Naive thymus-derived CD4-positive, alpha-beta T cell (primary cell): Measurements from ENCODE around the gene ALG10B. TPM values are rescaled to one million over a fixed set of nuclear protein-coding genes. Genes with fewer than 3 reads are reported as not detected.
A peak's percentile ranks its signal among the peaks of the same experiment; 100 is the strongest.

Source experiments
- ATAC-seq: fragments of 150-1000 bp; cut with Tn5 transposase; 2 replicates; pipeline ENCODE4 v1.10.0; 2021; ENCODE audit warnings: mild to moderate bottlenecking, moderate library complexity
- CTCF ChIA-PET: fragments of 350-600 bp; sonication (Branson Sonifier 250); formaldehyde crosslinking; loops from one replicate; lab custom pipeline; 2021; ENCODE audit warnings: antibody characterized with exemption; lab: Charles Lee
- POLR2A ChIA-PET: fragments of 350-600 bp; sonication (Branson Sonifier 250); formaldehyde crosslinking; loops from one replicate; lab custom pipeline; 2021; ENCODE audit warnings: antibody characterized with exemption, inconsistent platforms; lab: Charles Lee
- DNase-seq, 9 donors: peaks; one replicate each; pipeline versions ENCODE4 v3.0.0 to v3.0.0-alpha.2; 2020 to 2022; ENCODE audit warnings: mixed read lengths in 1 of 9
- H3K27ac ChIP-seq: one replicate; pipeline ENCODE4 v1.7.0; 2013; ENCODE audit warnings: mild to moderate bottlenecking, low read depth, low read length, moderate library complexity
- H3K27me3 ChIP-seq, 2 donors: one replicate each; pipeline ENCODE4 v1.7.0; 2013; ENCODE audit warnings: low read length in 2 of 2, mild to moderate bottlenecking in 2 of 2, moderate library complexity in 2 of 2; ENCODE audit not compliant: control insufficient read depth in 2 of 2, insufficient read depth in 2 of 2
- H3K36me3 ChIP-seq, 3 experiments: 1 replicate in 2 of 3; 2 replicates in 1 of 3; pipeline ENCODE4 v1.7.0; 2013; ENCODE audit warnings: low read length in 3 of 3, mild to moderate bottlenecking in 3 of 3, moderate library complexity in 1 of 3; ENCODE audit not compliant: insufficient read depth in 3 of 3, control insufficient read depth in 2 of 3
- H3K4me1 ChIP-seq, 2 donors: one replicate each; pipeline ENCODE4 v1.7.0; 2013; ENCODE audit warnings: low read length in 2 of 2, mild to moderate bottlenecking in 2 of 2, moderate library complexity in 1 of 2; ENCODE audit not compliant: control insufficient read depth in 2 of 2, insufficient read depth in 2 of 2
- H3K4me3 ChIP-seq: 2 replicates; pipeline ENCODE4 v1.7.0; 2013; ENCODE audit warnings: mild to moderate bottlenecking, low read length
- H3K9me3 ChIP-seq, 3 experiments: 1 replicate in 2 of 3; 2 replicates in 1 of 3; pipeline ENCODE4 v1.7.0; 2013; ENCODE audit warnings: low read length in 3 of 3; ENCODE audit not compliant: control insufficient read depth in 2 of 3
- H3K27ac Mint-ChIP-seq, 9 donors: one replicate each; pipeline ENCODE4 v1.8.0; 2020 to 2022; ENCODE audit warnings: mixed read lengths in 9 of 9, mild to moderate bottlenecking in 8 of 9, moderate library complexity in 5 of 9, inconsistent platforms in 2 of 9
- H3K27me3 Mint-ChIP-seq, 5 donors: one replicate each; pipeline ENCODE4 v1.8.0; 2021 to 2022; ENCODE audit warnings: mixed read lengths in 5 of 5, mild to moderate bottlenecking in 1 of 5
- H3K36me3 Mint-ChIP-seq, 5 donors: one replicate each; pipeline ENCODE4 v1.8.0; 2020 to 2022; ENCODE audit warnings: mixed read lengths in 5 of 5, mild to moderate bottlenecking in 3 of 5, inconsistent platforms in 1 of 5
- H3K4me1 Mint-ChIP-seq, 7 donors: one replicate each; pipeline ENCODE4 v1.8.0; 2020 to 2022; ENCODE audit warnings: mixed read lengths in 7 of 7, mild to moderate bottlenecking in 3 of 7, inconsistent platforms in 1 of 7
- H3K4me3 Mint-ChIP-seq, 10 donors: one replicate each; pipeline ENCODE4 v1.8.0; 2020 to 2022; ENCODE audit warnings: mild to moderate bottlenecking in 10 of 10, mixed read lengths in 10 of 10, moderate library complexity in 6 of 10, inconsistent platforms in 2 of 10
- H3K9me3 Mint-ChIP-seq, 11 donors: one replicate each; pipeline ENCODE4 v1.8.0; 2020 to 2022; ENCODE audit warnings: mixed read lengths in 11 of 11, mild to moderate bottlenecking in 4 of 11, inconsistent platforms in 1 of 11, moderate library complexity in 1 of 11
- intact Hi-C, 2 donors: fragments of 100-400 bp; cut with micrococcal nuclease; formaldehyde crosslinking; loops; one replicate each; pipeline ENCODE4 v1.15.1; 2023
- polyA plus RNA-seq, 2 donors: library from polyadenylated mRNA; unstranded; fragments of 300-500 nt; fragmentation: Illumina TruSeq; gene quantifications; one replicate each; pipeline ENCODE4 v1.2.3, GENCODE V29; 2021
- total RNA-seq, 6 experiments: library from RNA in 5 of 6; stranded (reverse) in 5 of 6; gene quantifications; 1 replicate in 5 of 6; 2 replicates in 1 of 6; pipeline ENCODE4 v1.2.3 and lab custom pipeline; 2021 to 2026

The ALG10B gene, protein sequence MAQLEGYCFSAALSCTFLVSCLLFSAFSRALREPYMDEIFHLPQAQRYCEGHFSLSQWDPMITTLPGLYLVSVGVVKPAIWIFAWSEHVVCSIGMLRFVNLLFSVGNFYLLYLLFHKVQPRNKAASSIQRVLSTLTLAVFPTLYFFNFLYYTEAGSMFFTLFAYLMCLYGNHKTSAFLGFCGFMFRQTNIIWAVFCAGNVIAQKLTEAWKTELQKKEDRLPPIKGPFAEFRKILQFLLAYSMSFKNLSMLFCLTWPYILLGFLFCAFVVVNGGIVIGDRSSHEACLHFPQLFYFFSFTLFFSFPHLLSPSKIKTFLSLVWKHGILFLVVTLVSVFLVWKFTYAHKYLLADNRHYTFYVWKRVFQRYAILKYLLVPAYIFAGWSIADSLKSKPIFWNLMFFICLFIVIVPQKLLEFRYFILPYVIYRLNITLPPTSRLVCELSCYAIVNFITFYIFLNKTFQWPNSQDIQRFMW
- 10 to 100 TPM; 10.5 to 17.1 (median 12.0) TPM for total RNA-seq
- polyA plus RNA-seq, result 1 to 10 TPM in 1 of 2 donors, under 1 TPM in 1; 0.29 to 1.1 TPM
- total RNA-seq (lab: John Stamatoyannopoulos, UW), result 11.7 reads per million, percentile 39 among the genes with 10 or more reads in this experiment

- no peaks in the 10 kb centered on the region for H3K9me3 ChIP-seq
- H3K27me3 Mint-ChIP-seq, result peaks cover 0 to 9% (median 0%) of the 10 kb centered on the region in 5 donors
- H3K27ac ChIP-seq, result peak within 1 kb of the TSS; percentile 75
- no peaks in the 10 kb centered on the region for H3K36me3 ChIP-seq
- peak; percentile 99 for ATAC-seq
- intact Hi-C loops, result loop anchor here (1.0 to 10.0 kb wide), 9 partner anchors 12 to 1790 kb away; partner anchors contain the start of genes CPNE8 (in 2 of the 2), KIF21A (in 2 of the 2) and SLC2A13 (in 2 of the 2)
- no peaks in the 10 kb centered on the region for H3K27me3 ChIP-seq
- H3K4me3 Mint-ChIP-seq, result peak within 1 kb of the TSS; percentile 92 to 98 (median 94)
- H3K4me3 ChIP-seq, result peak within 1 kb of the TSS; percentile 95
- peak; percentile 86 to 96 (median 94) for DNase-seq
- peaks cover 0 to 13% of the 10 kb centered on the region in 2 donors for H3K4me1 ChIP-seq
- ChIA-PET POLR2A (interaction anchor here (1.1 kb wide), 1 partner anchor 1127 kb away, joined by 6 read pairs; the partner anchor contains the start of gene KIF21A), CTCF (interaction anchor here (0.6 to 0.7 kb wide), 2 partner anchors 174 to 602 kb away, joined by 3 read pairs; no protein-coding TSS in a partner anchor)
- H3K36me3 Mint-ChIP-seq, result peaks cover 4 to 14% (median 5%) of the 10 kb centered on the region in 5 donors
- H3K27ac Mint-ChIP-seq, result peak within 1 kb of the TSS; percentile 96 to 99 (median 97)
- peaks cover 0 to 2% (median 0%) of the 10 kb centered on the region in 11 donors for H3K9me3 Mint-ChIP-seq
- peaks cover 5 to 44% (median 35%) of the 10 kb centered on the region in 7 donors for H3K4me1 Mint-ChIP-seq
These were observed at the start of gene ALG10B for GRCh38 chr12:38316391-38317129. Gene ALG10B (plus strand): TSS chr12:38316774. CDS start chr12:38316894, 120 bp downstream.

DNA sequence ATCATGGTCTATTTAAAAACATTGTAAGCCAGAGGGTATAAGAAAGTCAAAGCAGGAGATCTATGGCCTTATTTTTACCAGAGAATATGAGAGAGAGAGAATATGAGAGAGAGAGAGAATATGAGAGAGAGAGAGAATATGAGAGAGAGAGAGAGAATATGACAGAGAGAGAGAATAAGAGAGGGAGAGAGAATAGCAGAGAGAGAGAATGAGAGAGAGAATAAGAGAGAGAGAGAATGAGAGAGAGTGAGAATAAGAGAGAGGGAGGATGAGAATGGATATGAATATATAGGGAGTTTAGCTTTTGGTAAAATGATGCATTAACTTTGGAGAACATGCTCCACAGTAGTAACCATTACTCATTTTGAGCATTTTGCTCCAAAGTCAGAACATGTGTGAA is 48.0 kb upstream of the ALG10B start:
- no peak overlapping the region for H3K27ac Mint-ChIP-seq
- Histone ChIP-seq H3K27me3 (no peaks in the 10 kb centered on the region), H3K36me3 (no peaks in the 10 kb centered on the region), H3K4me3 (no peak overlapping the region), H3K4me1 (no peaks in the 10 kb centered on the region), H3K9me3 (no peaks in the 10 kb centered on the region), H3K27ac (no peak overlapping the region)
- intact Hi-C loops, result no loop called here
- peaks cover 0 to 14% (median 4%) of the 10 kb centered on the region in 5 donors for H3K27me3 Mint-ChIP-seq
- DNase-seq, result no peak
- ChIA-PET POLR2A (no interaction called here), CTCF (no interaction called here)
- H3K9me3 Mint-ChIP-seq, result peaks cover 0 to 9% (median 3%) of the 10 kb centered on the region in 11 donors
- H3K36me3 Mint-ChIP-seq, result no peaks in the 10 kb centered on the region
- no peaks in the 10 kb centered on the region for H3K4me1 Mint-ChIP-seq
- H3K4me3 Mint-ChIP-seq, result no peak overlapping the region
- ATAC-seq, result no peak

GRCh38 chr12:38269897-38270296 is 46.7 kb upstream of the ALG10B start:
- Histone ChIP-seq H3K4me3 (no peak overlapping the region), H3K27ac (no peak overlapping the region), H3K27me3 (no peaks in the 10 kb centered on the region), H3K4me1 (no peaks in the 10 kb centered on the region), H3K36me3 (no peaks in the 10 kb centered on the region), H3K9me3 (no peaks in the 10 kb centered on the region)
- CTCF ChIA-PET, result no interaction called here
- H3K27ac Mint-ChIP-seq, result no peak overlapping the region
- no peak for DNase-seq
- ATAC-seq, result no peak
- POLR2A ChIA-PET, result interaction anchor here (0.7 kb wide), 1 partner anchor 310 kb away, joined by 4 read pairs; no protein-coding TSS in a partner anchor
- H3K4me3 Mint-ChIP-seq, result no peak overlapping the region
- peaks cover 0 to 14% (median 4%) of the 10 kb centered on the region in 5 donors for H3K27me3 Mint-ChIP-seq
- intact Hi-C loops, result no loop called here
- peaks cover 0 to 9% (median 3%) of the 10 kb centered on the region in 11 donors for H3K9me3 Mint-ChIP-seq
- H3K36me3 Mint-ChIP-seq, result no peaks in the 10 kb centered on the region
- no peaks in the 10 kb centered on the region for H3K4me1 Mint-ChIP-seq

GRCh38 chr12:38279756-38280155 is 36.8 kb upstream of the ALG10B start:
- no peak overlapping the region for H3K4me3 ChIP-seq
- H3K4me1 Mint-ChIP-seq, result no peaks in the 10 kb centered on the region
- no peak for ATAC-seq
- H3K9me3 Mint-ChIP-seq, result peaks cover 0 to 9% (median 0%) of the 10 kb centered on the region in 11 donors
- POLR2A ChIA-PET, result no interaction called here
- H3K27me3 ChIP-seq, result no peaks in the 10 kb centered on the region
- no peaks in the 10 kb centered on the region for H3K36me3 Mint-ChIP-seq
- peaks cover 0 to 19% (median 0%) of the 10 kb centered on the region in 5 donors for H3K27me3 Mint-ChIP-seq
- intact Hi-C loops, result no loop called here
- no peaks in the 10 kb centered on the region for H3K36me3 ChIP-seq
- no peak overlapping the region for H3K4me3 Mint-ChIP-seq
- H3K9me3 ChIP-seq, result no peaks in the 10 kb centered on the region
- no peak overlapping the region for H3K27ac Mint-ChIP-seq
- no peak overlapping the region for H3K27ac ChIP-seq
- CTCF ChIA-PET, result no interaction called here
- no peaks in the 10 kb centered on the region for H3K4me1 ChIP-seq
- no peak for DNase-seq

- no peak overlapping the region for H3K4me3 Mint-ChIP-seq
- intact Hi-C loops, result no loop called here
- no peak overlapping the region for H3K27ac Mint-ChIP-seq
- Histone ChIP-seq H3K27ac (no peak overlapping the region), H3K27me3 (no peaks in the 10 kb centered on the region), H3K36me3 (no peaks in the 10 kb centered on the region), H3K4me3 (no peak overlapping the region), H3K4me1 (no peaks in the 10 kb centered on the region), H3K9me3 (no peaks in the 10 kb centered on the region)
- ChIA-PET POLR2A (no interaction called here), CTCF (no interaction called here)
- H3K36me3 Mint-ChIP-seq, result no peaks in the 10 kb centered on the region
- DNase-seq (no peak), ATAC-seq (no peak)
- peaks cover 0 to 19% (median 0%) of the 10 kb centered on the region in 5 donors for H3K27me3 Mint-ChIP-seq
- peaks cover 0 to 3% (median 0%) of the 10 kb centered on the region in 11 donors for H3K9me3 Mint-ChIP-seq
- H3K4me1 Mint-ChIP-seq, result no peaks in the 10 kb centered on the region
These were observed 33.7 kb upstream of the ALG10B start for GRCh38 chr12:38282886-38283285.

DNA sequence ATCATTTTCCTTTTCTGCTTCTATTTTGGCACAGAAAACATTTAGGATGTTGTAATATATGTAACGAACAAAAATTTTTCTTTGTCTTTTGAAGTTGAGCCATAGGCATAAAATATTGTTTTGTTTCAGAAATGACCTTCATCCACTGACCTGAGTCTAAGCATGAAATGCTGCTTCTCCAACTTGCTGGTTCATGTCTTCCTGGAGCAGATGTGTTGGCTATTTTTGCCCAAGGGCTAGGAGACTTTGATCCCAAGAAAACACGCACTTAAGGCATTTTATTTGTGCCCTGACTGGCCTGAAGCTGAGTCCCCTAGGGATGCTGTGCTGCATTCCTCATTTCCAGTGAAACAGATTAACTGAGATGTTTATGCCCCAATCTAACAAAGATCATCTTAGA is 27.2 kb upstream of the ALG10B start:
- Histone ChIP-seq H3K4me3 (no peak overlapping the region), H3K27me3 (no peaks in the 10 kb centered on the region), H3K27ac (no peak overlapping the region), H3K36me3 (no peaks in the 10 kb centered on the region), H3K9me3 (no peaks in the 10 kb centered on the region), H3K4me1 (no peaks in the 10 kb centered on the region)
- peaks cover 0 to 4% (median 0%) of the 10 kb centered on the region in 11 donors for H3K9me3 Mint-ChIP-seq
- intact Hi-C loops, result no loop called here
- no peak overlapping the region for H3K27ac Mint-ChIP-seq
- no peak overlapping the region for H3K4me3 Mint-ChIP-seq
- H3K27me3 Mint-ChIP-seq, result peaks cover 0 to 18% (median 5%) of the 10 kb centered on the region in 5 donors
- POLR2A ChIA-PET, result no interaction called here
- DNase-seq (no peak), ATAC-seq (no peak)
- H3K36me3 Mint-ChIP-seq, result no peaks in the 10 kb centered on the region
- H3K4me1 Mint-ChIP-seq, result no peaks in the 10 kb centered on the region
- CTCF ChIA-PET, result no interaction called here
